ENCODE measurements around the gene HRH4. TPM values are rescaled to one million over a fixed set of nuclear protein-coding genes. Genes with fewer than 3 reads are reported as not detected.

HRH4 gene
- total RNA-seq, 1 experiment from 2014 or later = not detected

DNA sequence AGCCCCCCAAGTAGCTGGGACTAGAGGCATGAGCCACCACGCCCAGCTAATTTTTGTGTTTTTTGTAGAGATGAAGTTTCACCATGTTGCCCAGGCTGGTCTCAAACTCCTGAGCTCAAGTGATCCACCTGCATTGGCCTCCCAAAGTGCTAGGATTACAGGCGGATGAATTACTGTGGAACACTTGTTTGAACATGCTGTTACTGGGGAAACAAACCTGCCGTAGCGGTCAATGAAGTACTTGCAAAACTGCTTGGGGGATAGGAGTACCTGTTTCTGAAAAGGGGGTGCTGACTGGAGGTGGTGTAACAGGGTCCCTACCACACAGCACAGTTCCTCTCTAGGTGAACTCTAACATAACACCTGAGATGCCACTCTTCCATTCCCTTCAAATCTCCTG is 39.9 kb upstream of the HRH4 start:
- Histone ChIP-seq H3K14ac (ENCODE audit: insufficient read depth, low read length) (no peak overlapping the region), H3K79me1 (ENCODE audit: insufficient read depth, low read depth, low read length, poor library complexity, severe bottlenecking) (no peaks in the 10 kb centered on the region), H4K20me1 (ENCODE audit: control insufficient read depth, insufficient read depth, insufficient read length) (no peaks in the 10 kb centered on the region), H3K4ac (ENCODE audit: low read depth, low read length) (no peak overlapping the region), H3K9me3 (ENCODE audit: control insufficient read depth, low read depth, low read length) (no peaks in the 10 kb centered on the region), H2BK5ac (ENCODE audit: insufficient read length, low read length) (no peak overlapping the region), H3K18ac (ENCODE audit: insufficient read length, low read depth, low read length) (no peak overlapping the region), H4K91ac (ENCODE audit: insufficient read length, low read depth, low read length) (no peak overlapping the region), H4K5ac (ENCODE audit: insufficient read length, low read depth, low read length) (no peak overlapping the region), H3K9ac (ENCODE audit: extremely low read depth, insufficient read length, low read length) (no peak overlapping the region), H3K27ac (ENCODE audit: insufficient read length, low read depth, low read length) (no peak overlapping the region), H3K27me3 (ENCODE audit: insufficient read depth, low read length) (no peaks in the 10 kb centered on the region), H3K23ac (ENCODE audit: insufficient read length, low read depth, low read length) (no peak overlapping the region), H3K79me2 (ENCODE audit: insufficient read depth, low read length) (no peaks in the 10 kb centered on the region), H2AK5ac (ENCODE audit: insufficient read length, low read length) (no peak overlapping the region), H3K23me2 (ENCODE audit: insufficient read length, low read depth, low read length, poor library complexity, severe bottlenecking) (no peaks in the 10 kb centered on the region), H4K8ac (replicated peaks; ENCODE audit: insufficient read length, low read depth, low read length) (no peak overlapping the region), H2BK20ac (ENCODE audit: low read depth, low read length, poor library complexity, severe bottlenecking) (no peak overlapping the region), H2BK120ac (ENCODE audit: low read depth, low read length, poor library complexity, severe bottlenecking) (no peak overlapping the region), H2BK15ac (ENCODE audit: low read depth, low read length) (no peak overlapping the region), H3K4me2 (ENCODE audit: insufficient read depth, insufficient read length, low read length) (no peak overlapping the region), H2BK12ac (ENCODE audit: insufficient read length, low read depth, low read length) (no peak overlapping the region), H3T11ph (ENCODE audit: low read length) (no peak overlapping the region), H3K4me1 (ENCODE audit: insufficient read depth, low read length) (no peaks in the 10 kb centered on the region), H3K56ac (ENCODE audit: insufficient read length, low read depth, low read length) (no peak overlapping the region), H2AFZ (ENCODE audit: low read length) (no peak overlapping the region)
- no peak for DNase-seq
- TF ChIP-seq, protein P1, sequence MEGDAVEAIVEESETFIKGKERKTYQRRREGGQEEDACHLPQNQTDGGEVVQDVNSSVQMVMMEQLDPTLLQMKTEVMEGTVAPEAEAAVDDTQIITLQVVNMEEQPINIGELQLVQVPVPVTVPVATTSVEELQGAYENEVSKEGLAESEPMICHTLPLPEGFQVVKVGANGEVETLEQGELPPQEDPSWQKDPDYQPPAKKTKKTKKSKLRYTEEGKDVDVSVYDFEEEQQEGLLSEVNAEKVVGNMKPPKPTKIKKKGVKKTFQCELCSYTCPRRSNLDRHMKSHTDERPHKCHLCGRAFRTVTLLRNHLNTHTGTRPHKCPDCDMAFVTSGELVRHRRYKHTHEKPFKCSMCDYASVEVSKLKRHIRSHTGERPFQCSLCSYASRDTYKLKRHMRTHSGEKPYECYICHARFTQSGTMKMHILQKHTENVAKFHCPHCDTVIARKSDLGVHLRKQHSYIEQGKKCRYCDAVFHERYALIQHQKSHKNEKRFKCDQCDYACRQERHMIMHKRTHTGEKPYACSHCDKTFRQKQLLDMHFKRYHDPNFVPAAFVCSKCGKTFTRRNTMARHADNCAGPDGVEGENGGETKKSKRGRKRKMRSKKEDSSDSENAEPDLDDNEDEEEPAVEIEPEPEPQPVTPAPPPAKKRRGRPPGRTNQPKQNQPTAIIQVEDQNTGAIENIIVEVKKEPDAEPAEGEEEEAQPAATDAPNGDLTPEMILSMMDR (conservative IDR thresholded peaks at IDR 0.05) = no peak
- WGBS (ENCODE audit: extremely low coverage, insufficient read length, low lambda C conversion rate) = no CpG with 5 or more reads among the region's 4 CpGs
- Mint-ChIP-seq H3K4me1 (peaks cover 1% of the 10 kb centered on the region in 2 experiments), H3K9me3 (no peaks in the 10 kb centered on the region), H3K27ac (no peak overlapping the region), H3K36me3 (ENCODE audit: insufficient read depth in 1 of 3, low read depth in 3 of 3) (no peaks in the 10 kb centered on the region), H3K4me3 (no peak overlapping the region), H3K27me3 (ENCODE audit: low read depth) (peaks cover 4% of the 10 kb centered on the region)

Data from H9 (cell line).